ENCODE results near the gene TBC1D2.

DNA sequence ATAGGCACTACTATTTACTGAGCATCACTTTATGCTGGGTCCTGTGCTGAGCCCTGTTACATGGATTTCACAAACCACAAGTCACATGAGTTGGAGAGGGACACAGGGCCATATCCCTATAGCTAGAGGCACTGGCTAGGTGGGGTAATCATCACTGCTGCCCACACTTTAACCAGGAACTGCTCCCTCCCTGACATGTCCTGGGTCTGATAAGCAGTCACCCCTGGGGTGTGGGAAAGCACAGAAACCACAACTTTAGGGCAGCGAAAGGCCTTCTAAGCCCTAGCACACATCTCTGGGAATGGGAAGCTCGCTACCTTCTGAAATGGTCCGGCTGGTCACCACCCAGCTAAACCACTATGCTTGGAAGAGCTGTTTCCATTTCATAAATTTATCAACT lies 15.0 kb downstream of the TBC1D2 start:
- TF ChIP-seq, protein P1, sequence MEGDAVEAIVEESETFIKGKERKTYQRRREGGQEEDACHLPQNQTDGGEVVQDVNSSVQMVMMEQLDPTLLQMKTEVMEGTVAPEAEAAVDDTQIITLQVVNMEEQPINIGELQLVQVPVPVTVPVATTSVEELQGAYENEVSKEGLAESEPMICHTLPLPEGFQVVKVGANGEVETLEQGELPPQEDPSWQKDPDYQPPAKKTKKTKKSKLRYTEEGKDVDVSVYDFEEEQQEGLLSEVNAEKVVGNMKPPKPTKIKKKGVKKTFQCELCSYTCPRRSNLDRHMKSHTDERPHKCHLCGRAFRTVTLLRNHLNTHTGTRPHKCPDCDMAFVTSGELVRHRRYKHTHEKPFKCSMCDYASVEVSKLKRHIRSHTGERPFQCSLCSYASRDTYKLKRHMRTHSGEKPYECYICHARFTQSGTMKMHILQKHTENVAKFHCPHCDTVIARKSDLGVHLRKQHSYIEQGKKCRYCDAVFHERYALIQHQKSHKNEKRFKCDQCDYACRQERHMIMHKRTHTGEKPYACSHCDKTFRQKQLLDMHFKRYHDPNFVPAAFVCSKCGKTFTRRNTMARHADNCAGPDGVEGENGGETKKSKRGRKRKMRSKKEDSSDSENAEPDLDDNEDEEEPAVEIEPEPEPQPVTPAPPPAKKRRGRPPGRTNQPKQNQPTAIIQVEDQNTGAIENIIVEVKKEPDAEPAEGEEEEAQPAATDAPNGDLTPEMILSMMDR (IDR thresholded peaks at IDR 0.05; ENCODE audit: low read length) = no peak
- TF ChIP-seq EZH2 (IDR thresholded peaks at IDR 0.05; ENCODE audit: borderline replicate concordance, low read length) = no peak
